GM12878 (cell line): Measurements from ENCODE around the gene ALKBH2. TPM values are rescaled to one million over a fixed set of nuclear protein-coding genes. Genes with fewer than 3 reads are reported as not detected.

Experiments used
- ATAC-seq: fragments of 200-7000 bp; cut with Tn5 transposase; 3 replicates; pipeline ENCODE4 v1.9.1; 2020; ENCODE audit warnings: mild to moderate bottlenecking, moderate library complexity
- BruUV-seq: library from RNA; stranded (reverse); fragments of 400-500 nt; replicated peaks from 2 replicates; lab custom pipeline; 2021; lab: Mats Ljungman, UMichigan
- CTCF ChIA-PET: fragments of 300-600 bp; sonication (Branson Sonifier 250); formaldehyde crosslinking; extraction: SDS; loops from one replicate; lab custom pipeline; 2021; ENCODE audit warnings: inconsistent platforms; lab: Yijun Ruan, JAX
- POLR2A ChIA-PET: fragments of 350-600 bp; formaldehyde crosslinking; extraction: SDS; loops from one replicate; lab custom pipeline; 2021; ENCODE audit warnings: inconsistent platforms; lab: Charles Lee
- RAD21 ChIA-PET: fragments of 300-600 bp; sonication (Branson Sonifier 250); formaldehyde crosslinking; loops from one replicate; lab custom pipeline; 2023; ENCODE audit warnings: antibody characterized with exemption; ENCODE audit not compliant: unreplicated experiment; lab: Charles Lee
- SMC1A ChIA-PET: fragments of 300-600 bp; sonication (Branson Sonifier 250); formaldehyde crosslinking; loops from one replicate; lab custom pipeline; 2023; ENCODE audit not compliant: unreplicated experiment, uncharacterized antibody; lab: Charles Lee
- DNase-seq: peaks from one replicate; pipeline ENCODE4 v3.0.0-alpha.2; 2011; ENCODE audit warnings: low read depth, low spot score
- FAIRE-seq: peaks from 3 replicates; lab custom pipeline; 2011; peaks lifted over from hg19 to GRCh38; lab: Jason Lieb, UNC
- H2AFZ ChIP-seq: 2 replicates; pipeline ENCODE4 v1.6.0; 2011; ENCODE audit warnings: low read depth, low read length, control low read depth; ENCODE audit not compliant: control insufficient read depth
- H3K27ac ChIP-seq: 2 replicates; pipeline ENCODE4 v1.5.1; 2011; ENCODE audit warnings: control low read depth; ENCODE audit not compliant: control insufficient read depth, insufficient read depth
- H3K27me3 ChIP-seq, 2 experiments: replicated peaks in 1 of 2; 2 replicates each; pipeline versions ENCODE4 v1.6.0 to v1.6.1; 2011; ENCODE audit warnings: low read length in 1 of 2; ENCODE audit not compliant: control insufficient read depth in 2 of 2, insufficient read depth in 2 of 2
- H3K36me3 ChIP-seq, 2 experiments: 2 replicates each; pipeline ENCODE4 v1.5.1; 2011; ENCODE audit warnings: low read length in 1 of 2; ENCODE audit not compliant: control insufficient read depth in 2 of 2, insufficient read depth in 2 of 2
- H3K4me1 ChIP-seq: 2 replicates; pipeline ENCODE4 v1.6.1; 2011; ENCODE audit warnings: mild to moderate bottlenecking, low read length, moderate library complexity, mixed read lengths; ENCODE audit not compliant: control insufficient read depth, insufficient read depth
- H3K4me2 ChIP-seq: 2 replicates; pipeline ENCODE4 v1.6.0; 2011; ENCODE audit warnings: control low read depth; ENCODE audit not compliant: control insufficient read depth, insufficient read depth
- H3K4me3 ChIP-seq: fragments of 200-600 bp; sonication (generic); 2 replicates; pipeline ENCODE4 v1.5.1; 2016
- H3K79me2 ChIP-seq: 2 replicates; pipeline ENCODE4 v1.6.0; 2011; ENCODE audit warnings: low read length; ENCODE audit not compliant: control insufficient read depth, insufficient read depth
- H3K9ac ChIP-seq: 2 replicates; pipeline ENCODE4 v1.8.0; 2011; ENCODE audit warnings: low read length, control low read depth, mixed read lengths; ENCODE audit not compliant: control insufficient read depth, insufficient read depth
- H3K9me3 ChIP-seq: replicated peaks from 3 replicates; pipeline ENCODE4 v1.5.1; 2011; ENCODE audit warnings: mild to moderate bottlenecking, low read length; ENCODE audit not compliant: control insufficient read depth, insufficient read depth
- H4K20me1 ChIP-seq: 2 replicates; pipeline ENCODE4 v1.6.0; 2011; ENCODE audit not compliant: control insufficient read depth, insufficient read depth
- DPF2 ChIP-seq: fragments of 450-650 bp; IDR thresholded peaks from 2 replicates; pipeline ENCODE4 v1.6.1; 2017; ENCODE audit warnings: mild to moderate bottlenecking
- ESRRA ChIP-seq: IDR thresholded peaks from 2 replicates; pipeline ENCODE4 v1.6.1; 2012; ENCODE audit warnings: mild to moderate bottlenecking, low read length, improper control_type of control experiment
- FOS ChIP-seq: IDR thresholded peaks from 3 replicates; pipeline ENCODE4 v1.6.1; 2011; ENCODE audit warnings: borderline replicate concordance; ENCODE audit not compliant: insufficient read length; ENCODE audit errors: extremely low read depth
- HDAC6 ChIP-seq: fragments of 200-600 bp; sonication (generic); IDR thresholded peaks from one replicate; pipeline ENCODE4 v1.8.0; 2017; ENCODE audit warnings: antibody characterized with exemption; ENCODE audit not compliant: unreplicated experiment
- MXI1 ChIP-seq: fragments of 150-350 bp; IDR thresholded peaks from 2 replicates; pipeline ENCODE4 v1.6.1; 2011; ENCODE audit warnings: low read depth, mild to moderate bottlenecking, inconsistent platforms, low read length, improper control_type of control experiment
- NR2F1 ChIP-seq: fragments of 450-650 bp; conservative IDR thresholded peaks from 2 replicates; pipeline ENCODE4 v1.6.1; 2017; ENCODE audit warnings: mild to moderate bottlenecking
- PML ChIP-seq: IDR thresholded peaks from 2 replicates; pipeline ENCODE4 v1.6.1; 2012; ENCODE audit warnings: low read length, inconsistent platforms
- RAD21 ChIP-seq: IDR thresholded peaks from 2 replicates; pipeline ENCODE4 v1.6.1; 2011; ENCODE audit warnings: mild to moderate bottlenecking, low read depth, low read length, moderate library complexity; ENCODE audit not compliant: insufficient read depth
- SPI1 ChIP-seq: IDR thresholded peaks from 2 replicates; pipeline ENCODE4 v1.6.1; 2011; ENCODE audit warnings: low read depth, mild to moderate bottlenecking, low read length, moderate library complexity, borderline replicate concordance; ENCODE audit not compliant: insufficient read depth
- SREBF2 ChIP-seq: IDR thresholded peaks from 2 replicates; pipeline ENCODE4 v1.6.1; 2012; ENCODE audit warnings: mild to moderate bottlenecking, low read length
- STAT1 ChIP-seq: fragments of 450-650 bp; conservative IDR thresholded peaks from 2 replicates; pipeline ENCODE4 v1.6.1; 2014; ENCODE audit warnings: antibody characterized with exemption, mild to moderate bottlenecking
- TCF7 ChIP-seq: IDR thresholded peaks from 2 replicates; pipeline ENCODE4 v1.6.1; 2014; ENCODE audit warnings: antibody characterized with exemption, borderline replicate concordance
- YBX1 ChIP-seq: fragments of 450-650 bp; IDR thresholded peaks from 2 replicates; pipeline ENCODE4 v1.6.1; 2016; ENCODE audit warnings: antibody characterized with exemption
- ZNF384 ChIP-seq: IDR thresholded peaks from 2 replicates; pipeline ENCODE4 v1.6.1; 2012; ENCODE audit warnings: low read depth, mild to moderate bottlenecking, low read length, improper control_type of control experiment, borderline replicate concordance
- WGBS: methylation state at CpG from one replicate; pipeline ENCODE4 v1.1.6; 2016; ENCODE audit warnings: low lambda C conversion rate; ENCODE audit not compliant: insufficient replicate concordance, insufficient coverage; ENCODE audit errors: missing lambda C conversion rate; 5-methylcytosine and 5-hydroxymethylcytosine counted together
- in situ Hi-C: fragments of 300-500 bp; cut with MboI; formaldehyde crosslinking; loops from 9 replicates; pipeline ENCODE4 v1.14.3; 2018; ENCODE audit warnings: mixed read lengths
- intact Hi-C: fragments of 100-400 bp; cut with micrococcal nuclease; formaldehyde crosslinking; loops from one replicate; pipeline ENCODE4 v1.14.2; 2022; ENCODE audit not compliant: unreplicated experiment
- polyA plus RNA-seq, 11 experiments: library from polyadenylated mRNA; depleted of rRNA in 4 of 11; unstranded in 6 of 11; stranded (reverse) in 5 of 11; fragments of >200 nt; fragmentation: Nextera tagmentation in 4 of 11; fragmentation: Illumina TruSeq in 1 of 11; extraction: Ambion mirVana in 4 of 11; extraction: Trizol in 1 of 11; gene quantifications; 1 replicate in 1 of 11; 2 replicates in 10 of 11; pipeline versions ENCODE4 v1.2.1 to v1.2.3, GENCODE V29; 2011 to 2016; ENCODE audit warnings: inconsistent platforms in 2 of 11, missing spikeins in 2 of 11, low read depth in 1 of 11
- total RNA-seq, 4 experiments: library from RNA; depleted of rRNA in 3 of 4; stranded (reverse); fragments of >200 nt in 3 of 4; fragmentation: Illumina TruSeq in 1 of 4; extraction: Trizol in 1 of 4; gene quantifications; 2 replicates each; pipeline versions ENCODE4 v1.2.1 to v1.2.3, GENCODE V29; 2013 to 2021
- TF ChIP-seq, protein P1 (sequence below): IDR thresholded peaks from 2 replicates; pipeline ENCODE4 v1.6.1; 2011; ENCODE audit warnings: borderline replicate concordance, low read depth, mild to moderate bottlenecking, moderate library complexity, mixed read lengths, low read length; ENCODE audit not compliant: insufficient read depth; ENCODE audit errors: extremely low read length
- TF ChIP-seq, protein P2 (sequence below): IDR thresholded peaks from 2 replicates; pipeline ENCODE4 v1.6.1; 2012; ENCODE audit warnings: low read depth, low read length, improper control_type of control experiment

ALKBH2 gene
- total and polyA plus RNA-seq, 10 of the 15 experiments (the other 5 are each of a cell fraction or from before 2014, with no cell fraction given): 5.6 to 40.3 (median 31.2) TPM

DNA sequence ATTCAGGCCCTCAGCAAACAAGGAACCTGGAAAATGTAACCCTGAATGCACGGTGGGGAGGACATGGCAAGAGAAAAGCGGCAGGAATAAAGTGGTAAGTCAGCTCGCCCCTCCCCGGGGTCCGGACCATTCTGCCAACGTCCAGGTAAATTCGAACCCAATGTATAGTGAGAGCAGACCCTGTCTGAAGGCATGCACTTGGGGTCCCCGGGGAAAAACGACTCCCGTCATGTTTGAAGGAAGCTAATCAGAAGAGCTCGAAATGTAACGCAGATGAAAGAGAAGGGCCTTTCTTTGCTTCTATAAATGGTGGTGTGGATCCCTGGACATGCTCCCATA lies 23.3 kb upstream of the ALKBH2 start:
- ChIA-PET POLR2A (no interaction called here), SMC1A (no interaction called here), RAD21 (no interaction called here), CTCF (no interaction called here)
- in situ Hi-C loops: no loop called here
- no peak overlapping the region for H3K9ac ChIP-seq
- WGBS: 79% methylated on average over 12 of the region's 12 CpGs
- no peak overlapping the region for H2AFZ ChIP-seq
- H3K36me3 ChIP-seq: no peaks in the 10 kb centered on the region
- ATAC-seq (no peak), DNase-seq (no peak), FAIRE-seq (no peak)
- no peak overlapping the region for H3K4me2 ChIP-seq
- H3K9me3 ChIP-seq: no peaks in the 10 kb centered on the region
- BruUV-seq: no TSS peak
- H3K4me1 ChIP-seq: no peaks in the 10 kb centered on the region
- TF ChIP-seq TCF7 (no peak), MXI1 (no peak), YBX1 (no peak), NR2F1 (no peak), SPI1 (no peak), STAT1 (no peak), FOS (no peak), DPF2 (no peak), SREBF2 (no peak), ESRRA (no peak), RAD21 (no peak), ZNF384 (no peak), PML (no peak), HDAC6 (no peak)
- TF ChIP-seq, protein P1, sequence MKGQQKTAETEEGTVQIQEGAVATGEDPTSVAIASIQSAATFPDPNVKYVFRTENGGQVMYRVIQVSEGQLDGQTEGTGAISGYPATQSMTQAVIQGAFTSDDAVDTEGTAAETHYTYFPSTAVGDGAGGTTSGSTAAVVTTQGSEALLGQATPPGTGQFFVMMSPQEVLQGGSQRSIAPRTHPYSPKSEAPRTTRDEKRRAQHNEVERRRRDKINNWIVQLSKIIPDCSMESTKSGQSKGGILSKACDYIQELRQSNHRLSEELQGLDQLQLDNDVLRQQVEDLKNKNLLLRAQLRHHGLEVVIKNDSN: no peak
- TF ChIP-seq, protein P2, sequence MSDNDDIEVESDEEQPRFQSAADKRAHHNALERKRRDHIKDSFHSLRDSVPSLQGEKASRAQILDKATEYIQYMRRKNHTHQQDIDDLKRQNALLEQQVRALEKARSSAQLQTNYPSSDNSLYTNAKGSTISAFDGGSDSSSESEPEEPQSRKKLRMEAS: no peak
- H3K79me2 ChIP-seq: no peaks in the 10 kb centered on the region
- no peak overlapping the region for H3K4me3 ChIP-seq
- intact Hi-C loops: no loop called here
- H4K20me1 ChIP-seq: no peaks in the 10 kb centered on the region
- no peaks in the 10 kb centered on the region for H3K27me3 ChIP-seq
- H3K27ac ChIP-seq: no peak overlapping the region
